Astrocyte (in vitro differentiated cells and primary cell): ENCODE measurements around the gene LCK. TPM values are rescaled to one million over a fixed set of nuclear protein-coding genes. Genes with fewer than 3 reads are reported as not detected.
A peak's percentile ranks its signal among the peaks of the same experiment; 100 is the strongest.

ENCODE experiments used
- DNase-seq: peaks from one replicate; pipeline ENCODE4 v3.0.0-alpha.2; 2010; ENCODE audit warnings: low read depth
- FAIRE-seq: peaks from 2 replicates; lab custom pipeline; 2011; peaks lifted over from hg19 to GRCh38; lab: Jason Lieb, UNC
- H2AFZ ChIP-seq: 2 replicates; pipeline ENCODE4 v1.6.0; 2012; ENCODE audit warnings: low read depth, low read length, inconsistent platforms
- H3K27ac ChIP-seq: 2 replicates; pipeline ENCODE4 v1.5.1; 2011; ENCODE audit warnings: low read depth, low read length, inconsistent platforms
- H3K27me3 ChIP-seq: 2 replicates; pipeline ENCODE4 v1.6.0; 2011; ENCODE audit warnings: low read length, inconsistent platforms; ENCODE audit not compliant: insufficient read depth
- H3K36me3 ChIP-seq: 2 replicates; pipeline ENCODE4 v1.5.1; 2011; ENCODE audit warnings: low read length, inconsistent platforms; ENCODE audit not compliant: insufficient read depth
- H3K4me1 ChIP-seq: 2 replicates; pipeline ENCODE4 v1.5.1; 2011; ENCODE audit warnings: low read length, inconsistent platforms; ENCODE audit not compliant: insufficient read depth
- H3K4me2 ChIP-seq: 2 replicates; pipeline ENCODE4 v1.6.0; 2012; ENCODE audit warnings: low read length, inconsistent platforms
- H3K4me3 ChIP-seq: 2 replicates; pipeline ENCODE4 v1.5.1; 2011; ENCODE audit warnings: low read depth, mild to moderate bottlenecking, low read length, inconsistent platforms; ENCODE audit not compliant: insufficient read depth
- H3K79me2 ChIP-seq: 2 replicates; pipeline ENCODE4 v1.6.0; 2012; ENCODE audit warnings: mild to moderate bottlenecking, low read length, inconsistent platforms; ENCODE audit not compliant: insufficient read depth
- H3K9ac ChIP-seq: 2 replicates; pipeline ENCODE4 v1.6.0; 2012; ENCODE audit warnings: mild to moderate bottlenecking, low read length, inconsistent platforms
- H3K9me3 ChIP-seq: 2 replicates; pipeline ENCODE4 v1.5.1; 2012; ENCODE audit warnings: low read depth, mild to moderate bottlenecking, low read length, inconsistent platforms; ENCODE audit not compliant: insufficient read depth
- H4K20me1 ChIP-seq: 2 replicates; pipeline ENCODE4 v1.6.0; 2012; ENCODE audit warnings: low read length, inconsistent platforms; ENCODE audit not compliant: insufficient read depth
- H3K27ac Mint-ChIP-seq: one replicate; pipeline ENCODE4 v1.8.0; 2021; ENCODE audit warnings: mild to moderate bottlenecking, mixed read lengths; ENCODE audit not compliant: unreplicated experiment
- H3K27me3 Mint-ChIP-seq: one replicate; pipeline ENCODE4 v1.8.0; 2021; ENCODE audit warnings: low read depth, mixed read lengths; ENCODE audit not compliant: unreplicated experiment
- H3K36me3 Mint-ChIP-seq: one replicate; pipeline ENCODE4 v1.8.0; 2021; ENCODE audit warnings: low read depth, mixed read lengths; ENCODE audit not compliant: unreplicated experiment
- H3K4me1 Mint-ChIP-seq: one replicate; pipeline ENCODE4 v1.8.0; 2021; ENCODE audit warnings: low read depth, mixed read lengths; ENCODE audit not compliant: unreplicated experiment
- H3K4me3 Mint-ChIP-seq: one replicate; pipeline ENCODE4 v1.8.0; 2021; ENCODE audit warnings: mild to moderate bottlenecking, moderate library complexity, mixed read lengths; ENCODE audit not compliant: unreplicated experiment
- H3K9me3 Mint-ChIP-seq: one replicate; pipeline ENCODE4 v1.8.0; 2021; ENCODE audit warnings: mild to moderate bottlenecking, mixed read lengths; ENCODE audit not compliant: unreplicated experiment
- CTCF ChIP-seq: IDR thresholded peaks from 2 replicates; pipeline ENCODE4 v1.5.1; 2011; ENCODE audit warnings: low read depth, mild to moderate bottlenecking, inconsistent platforms, low read length, moderate library complexity; ENCODE audit not compliant: insufficient read depth
- EZH2 ChIP-seq: IDR thresholded peaks from 2 replicates; pipeline ENCODE4 v1.6.1; 2012; ENCODE audit warnings: mild to moderate bottlenecking, low read length, inconsistent platforms; ENCODE audit not compliant: insufficient read depth
- total RNA-seq: library from RNA; stranded (reverse); gene quantifications from 2 replicates; pipeline ENCODE4 v1.2.1, GENCODE V29; 2021

The LCK gene
- total RNA-seq, 1 donor from 2014 or later: 0.30 TPM

DNA sequence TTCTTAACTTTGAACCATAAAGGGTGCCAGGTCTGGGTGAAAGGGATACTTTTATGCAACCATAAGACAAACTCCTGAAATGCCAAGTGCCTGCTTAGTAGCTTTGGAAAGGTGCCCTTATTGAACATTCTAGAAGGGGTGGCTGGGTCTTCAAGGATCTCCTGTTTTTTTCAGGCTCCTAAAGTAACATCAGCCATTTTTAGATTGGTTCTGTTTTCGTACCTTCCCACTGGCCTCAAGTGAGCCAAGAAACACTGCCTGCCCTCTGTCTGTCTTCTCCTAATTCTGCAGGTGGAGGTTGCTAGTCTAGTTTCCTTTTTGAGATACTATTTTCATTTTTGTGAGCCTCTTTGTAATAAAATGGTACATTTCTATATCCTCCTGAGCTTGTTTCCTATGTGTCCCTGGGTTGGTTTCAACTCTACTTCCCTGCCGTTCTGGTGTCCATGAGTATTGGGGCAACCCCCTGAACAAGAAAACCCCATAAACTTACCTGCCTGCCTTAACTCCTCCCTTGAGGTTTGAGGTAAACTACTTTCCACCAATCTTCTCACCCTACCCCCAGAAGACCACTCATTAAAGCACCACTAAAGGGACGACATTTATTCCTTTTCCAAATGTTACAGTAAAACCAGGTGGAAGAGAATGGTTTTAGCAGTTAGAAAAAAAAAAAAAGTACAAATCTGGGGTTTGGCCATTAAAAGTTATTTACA, 82.3 kb downstream of the LCK start:
- no peak for DNase-seq
- TF ChIP-seq CTCF: no peak
- TF ChIP-seq EZH2: no peak
- H3K4me1 Mint-ChIP-seq: peaks cover 30% of the 10 kb centered on the region
- H3K27me3 ChIP-seq: no peaks in the 10 kb centered on the region
- no peak for FAIRE-seq
- no peak overlapping the region for H3K27ac ChIP-seq
- H3K9ac ChIP-seq: peak overlapping the region; percentile 90
- H3K4me2 ChIP-seq: peak overlapping the region; percentile 87
- peak overlapping the region; percentile 95 for H3K4me3 Mint-ChIP-seq
- no peaks in the 10 kb centered on the region for H3K27me3 Mint-ChIP-seq
- no peak overlapping the region for H2AFZ ChIP-seq
- H3K27ac Mint-ChIP-seq: peak overlapping the region; percentile 35
- peaks cover 66% of the 10 kb centered on the region for H4K20me1 ChIP-seq
- H3K79me2 ChIP-seq: peaks cover 36% of the 10 kb centered on the region
- peaks cover 35% of the 10 kb centered on the region for H3K36me3 ChIP-seq
- peaks cover 29% of the 10 kb centered on the region for H3K36me3 Mint-ChIP-seq
- H3K4me1 ChIP-seq: peaks cover 31% of the 10 kb centered on the region
- H3K9me3 ChIP-seq: no peaks in the 10 kb centered on the region
- H3K4me3 ChIP-seq: no peak overlapping the region
- H3K9me3 Mint-ChIP-seq: peaks cover 1% of the 10 kb centered on the region

GRCh38 chr1:32334274-32334861, 83.3 kb downstream of the LCK start:
- peak overlapping the region; percentile 95 for H3K4me3 Mint-ChIP-seq
- no peaks in the 10 kb centered on the region for H3K27me3 ChIP-seq
- no peaks in the 10 kb centered on the region for H3K27me3 Mint-ChIP-seq
- peaks cover 28% of the 10 kb centered on the region for H3K36me3 Mint-ChIP-seq
- FAIRE-seq: no peak
- H3K4me1 ChIP-seq: peaks cover 40% of the 10 kb centered on the region
- peak overlapping the region; percentile 87 for H3K4me2 ChIP-seq
- no peak for TF ChIP-seq EZH2
- no peak for TF ChIP-seq CTCF
- H3K9me3 Mint-ChIP-seq: peaks cover 1% of the 10 kb centered on the region
- H3K27ac ChIP-seq: no peak overlapping the region
- peaks cover 28% of the 10 kb centered on the region for H3K36me3 ChIP-seq
- H3K4me3 ChIP-seq: peak overlapping the region; percentile 90
- H3K27ac Mint-ChIP-seq: peak overlapping the region; percentile 35
- peak overlapping the region; percentile 90 for H3K9ac ChIP-seq
- peaks cover 35% of the 10 kb centered on the region for H3K4me1 Mint-ChIP-seq
- H2AFZ ChIP-seq: no peak overlapping the region
- H3K79me2 ChIP-seq: peaks cover 36% of the 10 kb centered on the region
- DNase-seq: no peak
- H3K9me3 ChIP-seq: no peaks in the 10 kb centered on the region
- peaks cover 63% of the 10 kb centered on the region for H4K20me1 ChIP-seq
